GM12878 (cell line): Measurements from ENCODE around the gene GK. TPM values are rescaled to one million over a fixed set of nuclear protein-coding genes. Genes with fewer than 3 reads are reported as not detected.

ENCODE experiments used
- CTCF ChIP-seq, 3 experiments: IDR thresholded peaks in 2 of 3; conservative IDR thresholded peaks in 1 of 3; 2 replicates each; pipeline ENCODE4 v1.5.1; 2011; ENCODE audit warnings: low read depth in 3 of 3, low read length in 3 of 3, mild to moderate bottlenecking in 3 of 3, control low read depth in 2 of 3, moderate library complexity in 2 of 3, inconsistent platforms in 1 of 3, mixed read lengths in 1 of 3; ENCODE audit not compliant: control insufficient read depth in 2 of 3, insufficient read depth in 1 of 3; ENCODE audit errors: extremely low read depth in 1 of 3
- EP300 ChIP-seq, 2 experiments: fragments of 150-350 bp in 1 of 2; IDR thresholded peaks; 2 replicates each; pipeline ENCODE4 v1.6.1; 2011 to 2012; ENCODE audit warnings: low read depth in 2 of 2, low read length in 2 of 2, borderline replicate concordance in 1 of 2, improper control_type of control experiment in 1 of 2, inconsistent platforms in 1 of 2; ENCODE audit not compliant: control insufficient read depth in 1 of 2
- IRF4 ChIP-seq: IDR thresholded peaks from 2 replicates; pipeline ENCODE4 v1.6.1; 2011; ENCODE audit warnings: low read depth, low read length
- KLF5 ChIP-seq: fragments of 450-650 bp; IDR thresholded peaks from 2 replicates; pipeline ENCODE4 v1.6.1; 2014; ENCODE audit warnings: mild to moderate bottlenecking; ENCODE audit not compliant: partially characterized antibody
- MTA3 ChIP-seq: IDR thresholded peaks from 2 replicates; pipeline ENCODE4 v1.6.1; 2012; ENCODE audit warnings: low read length, inconsistent platforms, borderline replicate concordance
- NFYB ChIP-seq: IDR thresholded peaks from 2 replicates; pipeline ENCODE4 v1.6.1; 2011; ENCODE audit warnings: low read depth, mild to moderate bottlenecking, low read length, improper control_type of control experiment, moderate library complexity; ENCODE audit not compliant: insufficient read depth
- NRF1 ChIP-seq: conservative IDR thresholded peaks from 2 replicates; pipeline ENCODE4 v1.6.1; 2011; ENCODE audit warnings: mild to moderate bottlenecking, low read depth, low read length, improper control_type of control experiment
- PML ChIP-seq: IDR thresholded peaks from 2 replicates; pipeline ENCODE4 v1.6.1; 2012; ENCODE audit warnings: low read length, inconsistent platforms
- RFX5 ChIP-seq: IDR thresholded peaks from 2 replicates; pipeline ENCODE4 v1.6.1; 2011; ENCODE audit warnings: low read depth, low read length, improper control_type of control experiment
- TARDBP ChIP-seq: IDR thresholded peaks from 2 replicates; pipeline ENCODE4 v1.6.1; 2016; ENCODE audit warnings: borderline replicate concordance
- ZBED1 ChIP-seq: IDR thresholded peaks from 2 replicates; pipeline ENCODE4 v1.6.1; 2016; ENCODE audit warnings: borderline replicate concordance
- ZNF217 ChIP-seq: fragments of 450-650 bp; IDR thresholded peaks from 2 replicates; pipeline ENCODE4 v1.6.1; 2017; ENCODE audit warnings: antibody characterized with exemption, mild to moderate bottlenecking
- polyA plus RNA-seq, 11 experiments: library from polyadenylated mRNA; depleted of rRNA in 4 of 11; unstranded in 6 of 11; stranded (reverse) in 5 of 11; fragments of >200 nt; fragmentation: Nextera tagmentation in 4 of 11; fragmentation: Illumina TruSeq in 1 of 11; extraction: Ambion mirVana in 4 of 11; extraction: Trizol in 1 of 11; gene quantifications; 1 replicate in 1 of 11; 2 replicates in 10 of 11; pipeline versions ENCODE4 v1.2.1 to v1.2.3, GENCODE V29; 2011 to 2016; ENCODE audit warnings: inconsistent platforms in 2 of 11, missing spikeins in 2 of 11, low read depth in 1 of 11
- total RNA-seq, 4 experiments: library from RNA; depleted of rRNA in 3 of 4; stranded (reverse); fragments of >200 nt in 3 of 4; fragmentation: Illumina TruSeq in 1 of 4; extraction: Trizol in 1 of 4; gene quantifications; 2 replicates each; pipeline versions ENCODE4 v1.2.1 to v1.2.3, GENCODE V29; 2013 to 2021

GK gene
- total and polyA plus RNA-seq, 10 of the 15 experiments (the other 5 are each of a cell fraction or from before 2014, with no cell fraction given), result 6.3 to 22.3 (median 11.1) TPM

GRCh38 chrX:30643313-30643821, 9.9 kb upstream of the GK start (continued):
- no peak for TF ChIP-seq PML
- no peak for TF ChIP-seq NRF1
- no peak for TF ChIP-seq RFX5
- TF ChIP-seq TARDBP, result no peak
- TF ChIP-seq NFYB, result no peak
- TF ChIP-seq MTA3, result no peak
- no peak for TF ChIP-seq CTCF (IDR thresholded peaks at IDR 0.05 in 2 of 3, conservative IDR thresholded peaks at IDR 0.05 in 1 of 3; ENCODE audit: control insufficient read depth in 2 of 3, extremely low read depth in 1 of 3, insufficient read depth in 1 of 3, low read depth in 3 of 3, low read length in 3 of 3)
- TF ChIP-seq ZNF217, result no peak
- TF ChIP-seq KLF5, result no peak
- no peak for TF ChIP-seq IRF4
- TF ChIP-seq ZBED1, result no peak
- no peak for TF ChIP-seq EP300 (IDR thresholded peaks at IDR 0.05; ENCODE audit: borderline replicate concordance in 1 of 2, control insufficient read depth in 1 of 2, low read depth in 2 of 2, low read length in 2 of 2)
